ENCODE measurements around the gene LRRC34. TPM values are rescaled to one million over a fixed set of nuclear protein-coding genes. Genes with fewer than 3 reads are reported as not detected.

LRRC34 gene
- total and polyA plus RNA-seq, 2 of the 8 experiments (the other 6 are each of a cell fraction or from before 2014, with no cell fraction given), result 3.3 to 4.1 TPM

- TF ChIP-seq, protein P1, sequence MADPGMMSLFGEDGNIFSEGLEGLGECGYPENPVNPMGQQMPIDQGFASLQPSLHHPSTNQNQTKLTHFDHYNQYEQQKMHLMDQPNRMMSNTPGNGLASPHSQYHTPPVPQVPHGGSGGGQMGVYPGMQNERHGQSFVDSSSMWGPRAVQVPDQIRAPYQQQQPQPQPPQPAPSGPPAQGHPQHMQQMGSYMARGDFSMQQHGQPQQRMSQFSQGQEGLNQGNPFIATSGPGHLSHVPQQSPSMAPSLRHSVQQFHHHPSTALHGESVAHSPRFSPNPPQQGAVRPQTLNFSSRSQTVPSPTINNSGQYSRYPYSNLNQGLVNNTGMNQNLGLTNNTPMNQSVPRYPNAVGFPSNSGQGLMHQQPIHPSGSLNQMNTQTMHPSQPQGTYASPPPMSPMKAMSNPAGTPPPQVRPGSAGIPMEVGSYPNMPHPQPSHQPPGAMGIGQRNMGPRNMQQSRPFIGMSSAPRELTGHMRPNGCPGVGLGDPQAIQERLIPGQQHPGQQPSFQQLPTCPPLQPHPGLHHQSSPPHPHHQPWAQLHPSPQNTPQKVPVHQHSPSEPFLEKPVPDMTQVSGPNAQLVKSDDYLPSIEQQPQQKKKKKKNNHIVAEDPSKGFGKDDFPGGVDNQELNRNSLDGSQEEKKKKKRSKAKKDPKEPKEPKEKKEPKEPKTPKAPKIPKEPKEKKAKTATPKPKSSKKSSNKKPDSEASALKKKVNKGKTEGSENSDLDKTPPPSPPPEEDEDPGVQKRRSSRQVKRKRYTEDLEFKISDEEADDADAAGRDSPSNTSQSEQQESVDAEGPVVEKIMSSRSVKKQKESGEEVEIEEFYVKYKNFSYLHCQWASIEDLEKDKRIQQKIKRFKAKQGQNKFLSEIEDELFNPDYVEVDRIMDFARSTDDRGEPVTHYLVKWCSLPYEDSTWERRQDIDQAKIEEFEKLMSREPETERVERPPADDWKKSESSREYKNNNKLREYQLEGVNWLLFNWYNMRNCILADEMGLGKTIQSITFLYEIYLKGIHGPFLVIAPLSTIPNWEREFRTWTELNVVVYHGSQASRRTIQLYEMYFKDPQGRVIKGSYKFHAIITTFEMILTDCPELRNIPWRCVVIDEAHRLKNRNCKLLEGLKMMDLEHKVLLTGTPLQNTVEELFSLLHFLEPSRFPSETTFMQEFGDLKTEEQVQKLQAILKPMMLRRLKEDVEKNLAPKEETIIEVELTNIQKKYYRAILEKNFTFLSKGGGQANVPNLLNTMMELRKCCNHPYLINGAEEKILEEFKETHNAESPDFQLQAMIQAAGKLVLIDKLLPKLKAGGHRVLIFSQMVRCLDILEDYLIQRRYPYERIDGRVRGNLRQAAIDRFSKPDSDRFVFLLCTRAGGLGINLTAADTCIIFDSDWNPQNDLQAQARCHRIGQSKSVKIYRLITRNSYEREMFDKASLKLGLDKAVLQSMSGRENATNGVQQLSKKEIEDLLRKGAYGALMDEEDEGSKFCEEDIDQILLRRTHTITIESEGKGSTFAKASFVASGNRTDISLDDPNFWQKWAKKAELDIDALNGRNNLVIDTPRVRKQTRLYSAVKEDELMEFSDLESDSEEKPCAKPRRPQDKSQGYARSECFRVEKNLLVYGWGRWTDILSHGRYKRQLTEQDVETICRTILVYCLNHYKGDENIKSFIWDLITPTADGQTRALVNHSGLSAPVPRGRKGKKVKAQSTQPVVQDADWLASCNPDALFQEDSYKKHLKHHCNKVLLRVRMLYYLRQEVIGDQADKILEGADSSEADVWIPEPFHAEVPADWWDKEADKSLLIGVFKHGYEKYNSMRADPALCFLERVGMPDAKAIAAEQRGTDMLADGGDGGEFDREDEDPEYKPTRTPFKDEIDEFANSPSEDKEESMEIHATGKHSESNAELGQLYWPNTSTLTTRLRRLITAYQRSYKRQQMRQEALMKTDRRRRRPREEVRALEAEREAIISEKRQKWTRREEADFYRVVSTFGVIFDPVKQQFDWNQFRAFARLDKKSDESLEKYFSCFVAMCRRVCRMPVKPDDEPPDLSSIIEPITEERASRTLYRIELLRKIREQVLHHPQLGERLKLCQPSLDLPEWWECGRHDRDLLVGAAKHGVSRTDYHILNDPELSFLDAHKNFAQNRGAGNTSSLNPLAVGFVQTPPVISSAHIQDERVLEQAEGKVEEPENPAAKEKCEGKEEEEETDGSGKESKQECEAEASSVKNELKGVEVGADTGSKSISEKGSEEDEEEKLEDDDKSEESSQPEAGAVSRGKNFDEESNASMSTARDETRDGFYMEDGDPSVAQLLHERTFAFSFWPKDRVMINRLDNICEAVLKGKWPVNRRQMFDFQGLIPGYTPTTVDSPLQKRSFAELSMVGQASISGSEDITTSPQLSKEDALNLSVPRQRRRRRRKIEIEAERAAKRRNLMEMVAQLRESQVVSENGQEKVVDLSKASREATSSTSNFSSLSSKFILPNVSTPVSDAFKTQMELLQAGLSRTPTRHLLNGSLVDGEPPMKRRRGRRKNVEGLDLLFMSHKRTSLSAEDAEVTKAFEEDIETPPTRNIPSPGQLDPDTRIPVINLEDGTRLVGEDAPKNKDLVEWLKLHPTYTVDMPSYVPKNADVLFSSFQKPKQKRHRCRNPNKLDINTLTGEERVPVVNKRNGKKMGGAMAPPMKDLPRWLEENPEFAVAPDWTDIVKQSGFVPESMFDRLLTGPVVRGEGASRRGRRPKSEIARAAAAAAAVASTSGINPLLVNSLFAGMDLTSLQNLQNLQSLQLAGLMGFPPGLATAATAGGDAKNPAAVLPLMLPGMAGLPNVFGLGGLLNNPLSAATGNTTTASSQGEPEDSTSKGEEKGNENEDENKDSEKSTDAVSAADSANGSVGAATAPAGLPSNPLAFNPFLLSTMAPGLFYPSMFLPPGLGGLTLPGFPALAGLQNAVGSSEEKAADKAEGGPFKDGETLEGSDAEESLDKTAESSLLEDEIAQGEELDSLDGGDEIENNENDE (IDR thresholded peaks at IDR 0.05; ENCODE audit: insufficient replicate concordance, low read length), result no peak
- TF ChIP-seq BRCA1 (IDR thresholded peaks at IDR 0.05; ENCODE audit: low read depth, low read length) (peak; percentile 92), HDAC2 (IDR thresholded peaks at IDR 0.05; ENCODE audit: borderline replicate concordance in 1 of 2, low read depth in 2 of 2, low read length in 2 of 2) (0 out of 4 replicates have a peak, but pooled peaks of 1 of the 2 experiments have one; percentile 25), GABPA (IDR thresholded peaks at IDR 0.05; ENCODE audit: borderline replicate concordance, insufficient read depth, low read length) (peak; percentile 60; the same call in 1 of the 2 replicates), HDAC6 (IDR thresholded peaks at IDR 0.05; ENCODE audit: low read depth, low read length) (no peak), NANOG (IDR thresholded peaks at IDR 0.05; ENCODE audit: insufficient read depth, low read depth, low read length, poor library complexity, severe bottlenecking) (no peak), KDM4A (IDR thresholded peaks at IDR 0.05; ENCODE audit: low read depth, low read length, severe bottlenecking) (peak; percentile 57), POLR2AphosphoS5 (IDR thresholded peaks at IDR 0.05; ENCODE audit: low read depth, low read length) (peak; percentile 93), CBX5 (IDR thresholded peaks at IDR 0.05; ENCODE audit: low read depth, low read length) (no peak)
These were observed 47.7 kb downstream of the LRRC34 start, which contains the start of gene TERC (continued) for GRCh38 chr3:169764882-169765612.

All from H1 (cell line).